Right lobe of liver (tissue), 4 donors: Measurements from ENCODE around the gene EPS8L2.

Source experiments
- CTCF ChIP-seq, 4 donors: fragments of 200-600 bp in 3 of 4; fragments of 450-650 bp in 1 of 4; IDR thresholded peaks; one replicate each; pipeline versions ENCODE4 v1.5.1 to v1.8.0; 2016 to 2022; ENCODE audit warnings: antibody characterized with exemption in 4 of 4, mild to moderate bottlenecking in 2 of 4
- POLR2A ChIP-seq: fragments of 450-650 bp; IDR thresholded peaks from one replicate; pipeline ENCODE4 v1.6.1; 2017; ENCODE audit warnings: antibody characterized with exemption, mild to moderate bottlenecking
- donor health status: DM: no; HTN: no; CAD: no.
- donor health status: DM: no; HTN: no; CAD: no.
- donor health status: DM: no; HTN: yes; CAD: no.

GRCh38 chr11:693415-693831, 12.6 kb upstream of the EPS8L2 start:
- TF ChIP-seq CTCF (IDR thresholded peaks at IDR 0.05) (no peak), POLR2A (no peak)
